ENCODE measurements around the gene MTCL3.

The MTCL3 gene

DNA sequence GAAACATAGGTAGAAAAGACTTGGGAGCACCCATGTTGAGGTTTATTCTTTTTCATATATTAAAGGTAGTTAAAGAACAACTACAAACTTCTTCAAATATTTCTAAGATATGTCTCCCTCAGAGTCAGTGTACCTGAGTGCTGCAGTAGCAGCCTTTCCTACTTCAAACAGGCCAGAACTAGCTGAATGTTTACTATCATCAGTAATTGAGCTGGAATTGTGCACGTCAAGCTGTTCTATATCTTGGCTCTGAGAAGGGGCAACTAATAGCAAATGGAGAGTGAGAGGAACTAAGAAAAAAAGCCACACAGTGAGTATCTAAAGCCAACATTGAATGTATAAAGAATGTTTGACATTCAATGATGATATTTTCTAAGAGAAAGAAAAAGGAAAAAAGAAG is 21.7 kb downstream of the MTCL3 start:
- TF ChIP-seq, protein P1, sequence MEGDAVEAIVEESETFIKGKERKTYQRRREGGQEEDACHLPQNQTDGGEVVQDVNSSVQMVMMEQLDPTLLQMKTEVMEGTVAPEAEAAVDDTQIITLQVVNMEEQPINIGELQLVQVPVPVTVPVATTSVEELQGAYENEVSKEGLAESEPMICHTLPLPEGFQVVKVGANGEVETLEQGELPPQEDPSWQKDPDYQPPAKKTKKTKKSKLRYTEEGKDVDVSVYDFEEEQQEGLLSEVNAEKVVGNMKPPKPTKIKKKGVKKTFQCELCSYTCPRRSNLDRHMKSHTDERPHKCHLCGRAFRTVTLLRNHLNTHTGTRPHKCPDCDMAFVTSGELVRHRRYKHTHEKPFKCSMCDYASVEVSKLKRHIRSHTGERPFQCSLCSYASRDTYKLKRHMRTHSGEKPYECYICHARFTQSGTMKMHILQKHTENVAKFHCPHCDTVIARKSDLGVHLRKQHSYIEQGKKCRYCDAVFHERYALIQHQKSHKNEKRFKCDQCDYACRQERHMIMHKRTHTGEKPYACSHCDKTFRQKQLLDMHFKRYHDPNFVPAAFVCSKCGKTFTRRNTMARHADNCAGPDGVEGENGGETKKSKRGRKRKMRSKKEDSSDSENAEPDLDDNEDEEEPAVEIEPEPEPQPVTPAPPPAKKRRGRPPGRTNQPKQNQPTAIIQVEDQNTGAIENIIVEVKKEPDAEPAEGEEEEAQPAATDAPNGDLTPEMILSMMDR (IDR thresholded peaks at IDR 0.05; ENCODE audit: low read depth): no peak

- TF ChIP-seq, protein P1 (IDR thresholded peaks at IDR 0.05; ENCODE audit: low read depth): no peak
These were observed 22.7 kb downstream of the MTCL3 start for GRCh38 chr6:127496471-127496870.

DNA sequence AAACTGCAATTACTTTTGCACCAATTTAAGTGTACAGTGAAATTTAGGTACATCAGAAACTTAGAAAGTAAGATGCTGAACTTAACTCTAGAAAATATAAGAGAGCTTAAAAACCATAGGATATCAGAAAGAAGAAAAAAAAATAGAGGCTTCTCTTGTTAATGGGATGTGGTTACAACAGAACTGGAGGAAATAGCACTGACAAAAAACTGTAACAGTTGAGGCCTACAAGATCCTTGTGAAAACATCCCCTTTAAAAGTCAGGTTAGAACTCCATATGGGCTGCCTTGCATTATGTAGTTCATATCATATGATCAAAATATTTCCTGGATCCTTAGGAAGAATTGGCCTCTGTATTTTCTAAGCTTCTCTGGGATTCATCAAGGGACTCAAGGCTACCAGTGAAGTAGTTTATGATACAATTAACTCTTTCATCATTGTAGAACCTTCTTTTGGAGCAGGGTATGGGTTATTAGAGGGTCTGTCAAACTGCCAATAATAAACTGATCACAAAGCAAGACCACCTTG is 24.8 kb downstream of the MTCL3 start:
- TF ChIP-seq, protein P1 (IDR thresholded peaks at IDR 0.05; ENCODE audit: low read depth): no peak

DNA sequence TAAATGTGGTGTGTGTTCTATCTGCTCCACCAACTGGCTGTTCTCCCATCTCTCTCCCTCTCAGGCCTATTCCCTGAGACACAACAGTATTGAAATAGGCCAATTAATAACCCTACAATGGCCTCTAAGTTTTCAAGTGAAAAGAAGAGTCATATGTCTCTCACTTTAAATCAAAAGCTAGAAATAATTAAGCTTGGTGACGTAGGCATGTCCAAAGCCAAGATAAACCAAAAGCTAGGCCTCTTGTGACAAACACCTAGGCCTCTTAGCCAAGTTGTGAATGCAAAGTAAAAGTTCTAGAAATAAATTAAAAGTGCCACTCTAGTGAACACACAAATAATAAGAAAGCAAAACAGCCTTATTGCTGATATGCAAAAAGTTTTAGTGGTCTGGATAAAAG is 29.9 kb downstream of the MTCL3 start:
- TF ChIP-seq, protein P1 (IDR thresholded peaks at IDR 0.05; ENCODE audit: low read depth): no peak

DNA sequence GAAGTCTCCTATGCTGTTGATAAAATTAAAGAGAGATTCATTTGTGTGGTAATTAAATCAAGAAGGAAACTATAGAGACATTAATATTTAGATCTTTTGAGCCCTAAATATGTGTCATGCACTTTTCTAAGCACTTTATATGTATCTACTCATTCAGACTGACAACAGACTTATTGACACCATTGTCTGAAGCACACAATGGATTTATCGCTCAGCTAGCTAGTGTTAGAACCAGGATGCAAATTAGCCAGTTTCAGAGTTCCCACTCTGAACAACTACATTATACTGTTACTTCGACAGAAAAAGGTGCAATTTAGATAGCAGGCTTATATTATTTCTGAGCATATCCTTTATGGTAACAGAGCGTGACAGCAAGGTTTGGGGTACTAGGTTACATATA is 32.2 kb downstream of the MTCL3 start:
- TF ChIP-seq, protein P1 (IDR thresholded peaks at IDR 0.05; ENCODE audit: low read depth): no peak

DNA sequence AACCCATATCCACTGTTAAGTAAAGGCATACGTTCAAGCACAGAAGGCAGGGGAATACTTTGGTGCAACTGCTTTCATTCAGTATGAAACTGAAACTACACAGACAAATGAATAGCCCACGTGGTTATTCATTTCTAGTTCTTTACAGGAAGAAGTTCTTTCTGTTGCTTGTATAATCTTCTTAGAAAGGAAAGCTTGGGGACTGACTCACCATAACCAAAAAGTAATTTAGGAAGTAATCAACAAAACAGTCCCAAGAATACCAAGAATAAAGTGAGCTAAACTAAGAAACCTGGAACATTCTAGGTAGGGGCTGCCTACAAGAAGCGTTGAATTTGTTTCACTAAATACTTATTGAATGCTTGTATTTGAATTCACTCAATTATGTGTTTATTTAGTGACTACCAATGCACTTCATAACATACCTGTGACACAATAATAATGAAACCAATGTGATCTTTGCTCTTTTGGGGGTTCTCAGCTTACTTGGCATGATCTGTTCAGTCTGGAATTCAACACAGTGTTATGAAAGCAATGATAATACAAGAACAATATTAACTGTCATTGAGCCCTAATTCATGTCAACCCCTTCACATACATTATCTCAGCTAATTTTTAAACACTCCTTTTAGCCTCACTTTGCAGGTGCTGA is 34.8 kb downstream of the MTCL3 start:
- TF ChIP-seq, protein P1 (IDR thresholded peaks at IDR 0.05; ENCODE audit: low read depth): no peak

GRCh38 chr6:127483399-127484055 is 35.6 kb downstream of the MTCL3 start:
- TF ChIP-seq, protein P1 (IDR thresholded peaks at IDR 0.05; ENCODE audit: low read depth): no peak
